ENCODE data around the gene HNRNPUL2.

Gene HNRNPUL2

GRCh38 chr11:62726915-62727164 lies 417 bp downstream of the HNRNPUL2 start:
- DNase-seq (ENCODE audit: low spot score), result no peak

- DNase-seq (ENCODE audit: low spot score), result no peak
Measured at GRCh38 chr11:62726156-62726914, 922 bp downstream of the HNRNPUL2 start.

- no peak for DNase-seq (ENCODE audit: low spot score)
Measured at GRCh38 chr11:62725646-62726045, 1.6 kb downstream of the HNRNPUL2 start.

- no peak for DNase-seq (ENCODE audit: low spot score)
Measured at GRCh38 chr11:62724171-62724570, 3.1 kb downstream of the HNRNPUL2 start.

- DNase-seq (ENCODE audit: low spot score), result no peak
Measured at GRCh38 chr11:62721994-62722393, 5.3 kb downstream of the HNRNPUL2 start.

GRCh38 chr11:62719302-62719978 lies 7.8 kb downstream of the HNRNPUL2 start:
- no peak for DNase-seq (ENCODE audit: low spot score)

- no peak for DNase-seq (ENCODE audit: low spot score)
Measured at GRCh38 chr11:62716816-62717215, 10.4 kb downstream of the HNRNPUL2 start.

GRCh38 chr11:62716206-62716605 lies 11.1 kb downstream of the HNRNPUL2 start:
- DNase-seq (ENCODE audit: low spot score), result no peak

- DNase-seq (ENCODE audit: low spot score), result no peak
Measured at GRCh38 chr11:62715150-62716130, 11.8 kb downstream of the HNRNPUL2 start.

GRCh38 chr11:62713343-62713742 lies 13.9 kb downstream of the HNRNPUL2 start:
- no peak for DNase-seq (ENCODE audit: low spot score)

- DNase-seq (ENCODE audit: low spot score), result no peak
Measured at GRCh38 chr11:62712861-62713260, 14.4 kb downstream of the HNRNPUL2 start.

- DNase-seq (ENCODE audit: low spot score), result no peak
Measured at GRCh38 chr11:62712276-62712812, 14.9 kb downstream of the HNRNPUL2 start.

- no peak for DNase-seq (ENCODE audit: low spot score)
Measured at GRCh38 chr11:62710001-62710345, 17.3 kb downstream of the HNRNPUL2 start.

- peak; percentile 98 for DNase-seq (ENCODE audit: low spot score)
Measured at GRCh38 chr11:62709247-62710000, 17.8 kb downstream of the HNRNPUL2 start.

GRCh38 chr11:62708793-62709192 lies 18.5 kb downstream of the HNRNPUL2 start:
- DNase-seq (ENCODE audit: low spot score), result peak; percentile 46

- DNase-seq (ENCODE audit: low spot score), result no peak
Measured at GRCh38 chr11:62708392-62708791, 18.9 kb downstream of the HNRNPUL2 start.

GRCh38 chr11:62707277-62707861 lies 19.9 kb downstream of the HNRNPUL2 start, which contains the start of the genes BSCL2 and GNG3:
Gene BSCL2 (minus strand): TSS chr11:62707424. CDS start chr11:62707195, 229 bp downstream.
Gene GNG3 (plus strand): TSS chr11:62707676. CDS start chr11:62708296, 620 bp downstream.
- no peak for DNase-seq (ENCODE audit: low spot score)

GRCh38 chr11:62706850-62707247 lies 20.4 kb downstream of the HNRNPUL2 start:
- DNase-seq (ENCODE audit: low spot score), result no peak

GRCh38 chr11:62705880-62706849 lies 21.1 kb downstream of the HNRNPUL2 start:
- peak; percentile 93 for DNase-seq (ENCODE audit: low spot score)

- no peak for DNase-seq (ENCODE audit: low spot score)
Measured at GRCh38 chr11:62705413-62705812, 21.8 kb downstream of the HNRNPUL2 start.
